HL-60/S4 (cell line): Measurements from ENCODE around the gene TEX2.
"Not testable (repeated sequence)": the region's sequence is repeated elsewhere in the genome, so short reads cannot be mapped to it uniquely, and the experiment has no call there.

Experiments
- in situ Hi-C: fragments of 300-500 bp; cut with MboI; formaldehyde crosslinking; loops from 2 replicates; pipeline ENCODE4 v1.14.3; 2022; ENCODE audit warnings: low sequenced_read_pairs

The TEX2 gene

DNA sequence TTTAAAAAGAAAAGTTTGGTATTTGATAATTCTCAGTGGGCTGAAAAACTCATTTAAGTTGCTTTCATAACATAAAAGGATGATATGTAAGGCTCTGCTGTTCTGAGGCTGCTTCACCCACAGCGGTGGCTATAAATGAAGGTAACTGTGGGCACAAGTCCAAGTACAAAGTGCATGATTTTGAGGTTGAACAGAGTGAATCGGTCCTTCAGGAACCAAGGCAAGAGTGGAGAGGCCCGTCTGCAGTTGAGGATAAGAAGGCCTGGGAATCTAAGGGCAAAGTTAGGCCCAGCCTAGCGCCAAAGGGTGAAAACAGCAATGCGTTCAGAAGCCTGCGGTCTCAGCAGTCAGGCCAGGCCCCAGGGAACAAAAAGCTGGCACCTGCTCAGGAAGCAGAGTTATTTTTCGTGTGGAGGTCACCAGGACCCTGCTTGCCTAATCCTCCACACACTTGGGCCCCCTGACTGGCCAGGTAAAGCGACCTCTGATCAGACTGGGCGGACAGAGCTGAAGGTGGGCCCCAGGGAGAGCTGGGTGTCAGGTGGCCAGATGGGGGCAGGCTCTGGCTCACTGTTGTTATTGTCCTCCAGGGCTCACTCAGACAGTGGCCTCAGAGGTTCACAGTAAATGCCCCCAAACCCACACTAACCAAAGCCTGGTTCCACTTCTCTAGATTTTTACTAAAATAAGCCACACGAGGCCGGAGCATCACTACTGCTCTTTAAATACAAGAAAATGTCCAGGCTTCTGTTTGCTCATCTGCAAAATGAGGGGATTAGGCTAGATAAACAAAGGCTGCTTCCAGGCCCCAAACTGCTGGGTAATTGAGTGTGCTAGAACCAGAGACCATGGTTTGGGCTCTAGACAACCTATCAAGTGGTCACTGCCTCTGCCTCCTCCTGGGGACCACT, 46.5 kb downstream of the TEX2 start:
- in situ Hi-C loops: no loop called here

GRCh38 chr17:64216000-64216337, 47.1 kb downstream of the TEX2 start:
- in situ Hi-C loops: no loop called here

- in situ Hi-C loops: no loop called here
Measured at GRCh38 chr17:64214950-64215349, 48.1 kb downstream of the TEX2 start.

DNA sequence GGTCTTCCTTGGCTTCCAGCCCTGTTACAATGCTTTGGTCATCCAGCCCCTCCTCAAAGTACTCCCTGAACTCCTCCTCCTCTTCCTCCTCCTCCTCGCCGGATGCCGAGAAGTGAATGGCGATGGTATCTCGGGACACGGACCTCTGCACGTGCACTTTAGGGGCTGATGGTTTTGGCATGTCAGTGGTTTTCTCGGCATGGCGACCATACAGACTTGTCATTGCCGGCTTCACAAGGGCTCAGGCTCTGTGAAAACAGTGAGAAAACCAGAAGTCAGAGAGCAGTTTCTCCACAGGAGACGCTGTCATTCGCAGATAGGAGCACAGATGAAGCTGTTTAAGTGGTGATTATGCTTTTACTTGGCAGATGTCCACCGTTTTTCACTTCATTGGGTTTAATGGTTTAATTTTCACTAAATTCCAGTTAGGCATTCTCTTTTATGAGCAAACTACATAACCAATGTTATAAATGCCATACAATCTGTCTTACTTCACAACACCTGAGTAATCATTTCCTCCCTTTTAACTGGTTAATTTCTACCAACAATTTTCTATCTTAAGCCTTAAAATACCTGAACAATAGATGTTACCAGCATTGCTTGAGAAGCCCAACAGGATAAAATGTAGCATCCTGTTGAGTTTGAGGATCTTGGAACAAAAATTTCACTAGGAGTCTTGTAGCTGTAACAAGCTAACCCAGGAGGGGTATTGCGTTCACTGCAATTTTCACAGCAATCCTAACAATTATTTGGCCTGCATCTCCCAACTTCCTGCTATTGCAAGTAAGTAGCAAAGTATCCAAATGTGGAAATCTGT, 48.9 kb downstream of the TEX2 start:
- in situ Hi-C loops: no loop called here

DNA sequence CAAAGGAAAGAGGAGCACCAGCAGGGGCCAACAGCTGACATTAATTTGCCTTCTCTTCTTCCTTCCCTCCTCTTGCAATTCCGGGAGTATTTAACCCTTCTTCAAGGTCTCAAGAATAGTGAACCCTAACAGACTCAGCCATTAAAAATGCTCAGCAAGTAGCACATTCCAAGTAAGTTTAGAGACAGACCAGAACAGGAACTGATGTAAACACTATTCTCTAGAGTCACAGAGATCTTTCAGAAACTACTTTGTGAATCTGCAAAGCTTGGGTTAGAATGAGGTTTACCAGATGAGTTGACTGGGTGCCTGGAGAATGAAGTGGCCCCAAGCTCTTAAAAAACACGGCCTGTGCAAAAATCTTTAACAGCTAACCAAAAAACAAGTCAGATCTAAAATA, 50.9 kb downstream of the TEX2 start:
- in situ Hi-C loops: no loop called here

- in situ Hi-C loops: no loop called here
Measured at GRCh38 chr17:64209983-64210382, 53.1 kb downstream of the TEX2 start.

GRCh38 chr17:64209356-64209941, 53.6 kb downstream of the TEX2 start:
- in situ Hi-C loops: no loop called here

DNA sequence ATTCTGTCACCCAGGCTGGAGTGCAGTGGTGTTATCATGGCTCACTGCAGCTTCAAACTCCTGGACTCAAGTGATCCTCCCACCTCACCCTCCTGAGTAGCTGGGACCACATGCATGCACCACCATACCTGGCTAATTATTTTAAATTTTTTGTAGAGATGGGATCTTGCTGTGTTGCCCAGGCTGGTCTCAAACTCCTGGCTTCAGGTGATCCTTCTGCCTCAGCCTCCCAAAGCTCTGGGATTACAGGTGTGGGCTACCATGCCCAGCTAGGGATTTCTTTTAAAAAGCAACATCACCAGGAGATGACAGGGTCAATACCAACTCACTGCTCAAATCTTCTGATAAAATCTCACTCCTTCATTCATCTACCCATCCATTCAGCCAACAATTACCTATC, 54.4 kb downstream of the TEX2 start:
- in situ Hi-C loops: not testable (repeated sequence)

- in situ Hi-C loops: no loop called here
Measured at GRCh38 chr17:64205804-64206203, 57.3 kb downstream of the TEX2 start.

GRCh38 chr17:64203630-64204029, 59.4 kb downstream of the TEX2 start:
- in situ Hi-C loops: no loop called here

- in situ Hi-C loops: no loop called here
Measured at GRCh38 chr17:64202683-64203344, 60.2 kb downstream of the TEX2 start.

- in situ Hi-C loops: no loop called here
Measured at GRCh38 chr17:64200080-64201032, 62.7 kb downstream of the TEX2 start.

DNA sequence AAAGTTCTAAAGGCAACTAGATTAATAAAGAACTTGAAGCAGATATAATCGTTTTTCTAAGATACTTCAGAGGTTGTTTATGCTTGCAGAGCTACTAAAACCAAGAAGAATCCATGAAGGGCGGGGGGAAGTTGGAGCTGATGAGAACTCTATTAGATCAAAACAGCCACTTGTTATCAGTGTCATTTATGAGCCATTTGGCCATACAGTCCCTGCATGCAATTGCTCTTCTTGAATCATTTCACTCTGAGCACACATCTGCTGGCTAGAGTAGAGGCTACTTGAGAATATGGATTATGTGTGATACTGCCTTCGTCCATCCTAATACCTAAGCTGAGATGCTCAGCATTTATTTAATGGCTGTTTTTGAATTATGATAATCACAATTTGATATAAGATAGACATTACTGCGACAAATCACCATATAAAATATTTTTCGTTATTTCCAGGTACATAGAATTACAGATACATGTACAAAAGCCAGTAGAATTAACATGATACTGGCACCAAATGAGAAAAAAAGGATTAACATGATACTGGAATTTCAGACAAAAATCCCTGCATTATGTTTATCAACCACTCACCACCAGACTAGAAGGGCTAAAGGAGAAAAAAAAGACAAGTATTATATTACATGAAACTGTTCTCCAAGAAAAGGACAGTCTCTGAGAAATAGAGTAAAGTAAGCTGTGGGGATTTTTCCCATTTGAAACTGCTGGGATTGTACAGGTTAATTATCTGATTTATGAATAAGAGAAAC, 64.5 kb downstream of the TEX2 start:
- in situ Hi-C loops: no loop called here

GRCh38 chr17:64196601-64197000, 66.5 kb downstream of the TEX2 start:
- in situ Hi-C loops: no loop called here

DNA sequence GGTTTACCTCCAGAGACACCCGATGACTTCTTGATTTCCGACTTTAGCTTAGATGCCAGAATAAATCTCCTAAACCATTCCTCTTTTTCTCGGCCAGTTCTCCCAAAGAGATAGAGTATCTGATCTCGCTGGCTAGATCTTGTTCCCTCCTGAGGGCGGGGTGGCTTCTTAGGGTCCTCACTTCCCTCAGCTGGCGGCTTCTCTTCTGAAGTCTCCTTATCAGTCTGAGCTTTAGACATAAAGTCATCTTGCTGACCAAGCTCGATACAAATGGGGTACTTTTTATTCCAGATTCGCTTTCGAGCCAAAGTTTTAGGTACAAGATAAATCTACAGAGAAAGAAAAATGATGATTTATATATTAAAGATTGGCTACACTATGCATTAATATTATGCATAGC, 69.5 kb downstream of the TEX2 start:
- in situ Hi-C loops: no loop called here

DNA sequence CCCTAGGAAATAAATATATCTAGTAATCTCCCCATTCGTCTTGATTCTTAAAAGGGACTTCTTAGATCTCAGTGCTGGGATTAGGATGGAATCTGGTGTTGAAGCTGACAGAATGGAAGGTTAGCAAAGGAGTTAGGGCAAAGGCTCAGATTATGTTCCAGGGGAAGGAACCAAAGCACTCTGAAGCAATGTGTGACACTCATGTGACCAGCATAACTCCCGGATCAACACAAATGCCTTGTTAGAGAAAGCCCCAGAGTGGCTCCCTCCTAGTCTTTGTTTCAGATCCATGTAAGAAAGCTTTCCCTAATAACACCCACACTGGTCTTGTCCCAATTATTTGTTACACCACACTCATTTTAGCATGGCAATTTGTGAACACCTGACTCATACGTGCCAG, 70.5 kb downstream of the TEX2 start:
- in situ Hi-C loops: no loop called here

GRCh38 chr17:64190472-64190871, 72.6 kb downstream of the TEX2 start:
- in situ Hi-C loops: no loop called here

DNA sequence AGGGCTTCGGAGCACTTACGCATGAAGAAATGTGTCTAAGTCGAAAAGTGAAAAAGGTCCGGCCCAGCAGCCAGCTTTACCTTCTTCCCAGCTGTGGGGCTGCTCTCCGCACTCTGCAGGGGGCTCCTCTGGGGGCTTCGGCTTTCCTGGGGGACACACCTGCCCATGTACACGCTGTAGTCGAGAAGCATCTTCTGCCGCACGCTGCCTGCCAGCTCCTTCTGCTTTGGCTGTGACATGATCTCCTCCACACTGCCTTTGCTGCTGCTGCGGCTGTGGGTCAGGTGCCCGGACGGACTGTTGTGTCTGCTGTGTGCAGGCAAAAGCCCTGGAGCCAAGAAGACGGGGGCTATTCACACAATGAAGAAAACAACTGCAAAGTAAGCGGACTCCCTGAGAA, 75.0 kb downstream of the TEX2 start:
- in situ Hi-C loops: no loop called here

DNA sequence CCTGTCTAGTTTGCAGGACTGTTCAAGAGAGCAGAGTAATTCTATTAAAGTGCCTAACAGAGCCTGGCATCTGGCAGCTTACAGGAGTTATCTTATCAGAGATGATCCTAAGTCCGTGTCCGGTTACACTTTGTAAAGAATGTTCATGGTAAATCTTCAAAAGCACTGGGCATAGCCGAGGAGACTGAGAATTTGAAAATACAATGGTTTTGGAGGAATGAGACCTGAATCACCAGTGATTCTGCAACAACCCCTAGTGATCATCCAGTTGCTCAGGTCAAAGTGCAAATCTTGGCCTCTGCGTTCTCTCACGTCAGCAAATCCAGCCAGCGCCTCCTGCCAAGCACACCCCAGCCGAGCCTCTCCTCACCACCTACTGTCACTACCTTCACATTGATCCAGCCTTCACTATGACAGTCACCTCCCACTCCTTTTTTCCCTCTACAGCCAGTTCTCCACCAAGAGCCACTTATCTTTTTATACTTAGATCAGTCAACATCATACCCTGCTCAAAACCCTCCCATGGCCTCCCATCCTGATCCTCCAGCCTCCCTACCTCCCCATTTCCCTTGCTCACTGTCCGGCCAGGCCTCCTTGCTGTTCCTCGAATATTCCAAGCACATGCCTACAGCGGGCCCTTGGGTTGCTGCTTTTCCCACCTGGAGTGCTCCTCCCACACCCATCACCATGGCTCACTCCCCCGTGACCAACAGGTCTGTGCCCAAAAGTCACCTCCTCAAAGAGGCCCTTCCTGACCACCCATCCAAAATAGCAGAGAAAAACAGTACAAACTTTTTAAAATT, 75.8 kb downstream of the TEX2 start:
- in situ Hi-C loops: no loop called here
